Measurements from ENCODE around the gene RAB1B.

DNA sequence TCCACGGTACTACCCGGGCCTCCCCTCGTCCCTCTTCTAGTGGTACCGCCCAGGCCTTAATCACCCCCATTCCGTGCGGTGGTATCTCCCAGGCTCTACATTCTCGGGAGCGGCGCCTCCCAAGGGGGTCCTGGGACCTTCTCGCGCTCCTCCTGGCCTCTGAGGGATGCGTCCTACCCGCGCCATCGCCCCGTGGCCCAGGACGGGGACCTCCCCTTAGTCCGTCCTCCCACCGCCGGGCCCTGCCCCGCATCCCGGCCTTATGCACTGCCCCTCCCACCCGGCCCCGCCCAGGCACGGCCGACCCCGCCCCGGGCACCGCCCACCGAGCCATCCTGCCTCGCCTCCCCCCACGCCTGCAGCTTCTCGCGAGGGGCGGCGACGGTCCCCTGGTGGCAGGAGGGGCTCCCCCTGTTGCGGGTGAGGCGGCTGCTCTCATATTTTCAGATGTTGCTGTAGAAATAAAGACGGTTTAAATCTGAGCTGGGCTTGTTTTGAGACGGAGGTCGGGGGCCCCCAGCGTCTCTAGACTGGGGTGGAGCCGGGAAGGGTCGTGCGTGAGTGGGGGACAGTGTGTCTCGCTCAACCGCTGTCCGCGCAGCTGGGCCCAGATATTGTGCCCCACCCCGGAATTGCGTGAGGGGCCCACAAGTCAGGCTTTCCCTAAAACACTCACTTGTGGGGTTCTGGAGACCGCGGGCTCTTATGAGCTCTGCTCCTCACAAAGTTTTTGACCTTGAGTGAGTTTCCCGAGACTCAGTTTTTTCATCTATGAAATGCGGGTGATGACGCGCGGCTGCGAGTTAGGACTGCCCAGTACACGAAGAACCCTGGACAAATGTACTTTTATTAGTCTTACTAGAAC lies 828 bp upstream of the RAB1B start:
- TF ChIP-seq, protein P1, sequence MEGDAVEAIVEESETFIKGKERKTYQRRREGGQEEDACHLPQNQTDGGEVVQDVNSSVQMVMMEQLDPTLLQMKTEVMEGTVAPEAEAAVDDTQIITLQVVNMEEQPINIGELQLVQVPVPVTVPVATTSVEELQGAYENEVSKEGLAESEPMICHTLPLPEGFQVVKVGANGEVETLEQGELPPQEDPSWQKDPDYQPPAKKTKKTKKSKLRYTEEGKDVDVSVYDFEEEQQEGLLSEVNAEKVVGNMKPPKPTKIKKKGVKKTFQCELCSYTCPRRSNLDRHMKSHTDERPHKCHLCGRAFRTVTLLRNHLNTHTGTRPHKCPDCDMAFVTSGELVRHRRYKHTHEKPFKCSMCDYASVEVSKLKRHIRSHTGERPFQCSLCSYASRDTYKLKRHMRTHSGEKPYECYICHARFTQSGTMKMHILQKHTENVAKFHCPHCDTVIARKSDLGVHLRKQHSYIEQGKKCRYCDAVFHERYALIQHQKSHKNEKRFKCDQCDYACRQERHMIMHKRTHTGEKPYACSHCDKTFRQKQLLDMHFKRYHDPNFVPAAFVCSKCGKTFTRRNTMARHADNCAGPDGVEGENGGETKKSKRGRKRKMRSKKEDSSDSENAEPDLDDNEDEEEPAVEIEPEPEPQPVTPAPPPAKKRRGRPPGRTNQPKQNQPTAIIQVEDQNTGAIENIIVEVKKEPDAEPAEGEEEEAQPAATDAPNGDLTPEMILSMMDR (IDR thresholded peaks at IDR 0.05) = peak in 3 of 6 experiments; percentile 17 to 41 (median 22)
- TF ChIP-seq POLR2A (IDR thresholded peaks at IDR 0.05) (peak in 1 of 4 donors; percentile 46), POLR2AphosphoS5 (IDR thresholded peaks at IDR 0.05) (peak; percentile 77 to 91)
